HEK293T (cell line): ENCODE data around the gene SART3.
"Not testable (repeated sequence)": the region's sequence is repeated elsewhere in the genome, so short reads cannot be mapped to it uniquely, and the experiment has no call there.

ENCODE experiments used
- CTCF ChIA-PET: fragments of 350-600 bp; formaldehyde crosslinking; extraction: SDS; loops from one replicate; lab custom pipeline; 2021; ENCODE audit warnings: antibody characterized with exemption, inconsistent platforms; lab: Yijun Ruan, JAX
- POLR2A ChIA-PET: fragments of 350-600 bp; formaldehyde crosslinking; extraction: SDS; loops from one replicate; lab custom pipeline; 2020; ENCODE audit warnings: antibody characterized with exemption, inconsistent platforms; lab: Yijun Ruan, JAX
- DNase-seq: peaks from one replicate; pipeline ENCODE4 v3.0.0; 2012; ENCODE audit warnings: mixed read lengths; ENCODE audit errors: extremely low spot score
- ARNT ChIP-seq: fragments of 450-650 bp; IDR thresholded peaks from 2 replicates; pipeline ENCODE4 v1.6.1; 2017; ENCODE audit warnings: mild to moderate bottlenecking
- BHLHE40 ChIP-seq: fragments of 450-650 bp; IDR thresholded peaks from 2 replicates; pipeline ENCODE4 v1.6.1; 2016; ENCODE audit warnings: mild to moderate bottlenecking, moderate library complexity, borderline replicate concordance
- CTBP1 ChIP-seq: fragments of 450-650 bp; IDR thresholded peaks from 2 replicates; pipeline ENCODE4 v1.6.1; 2016; ENCODE audit warnings: borderline replicate concordance
- ELF4 ChIP-seq: fragments of 450-650 bp; IDR thresholded peaks from 2 replicates; pipeline ENCODE4 v1.6.1; 2017; ENCODE audit warnings: antibody characterized with exemption
- FOXA1 ChIP-seq: fragments of 450-650 bp; IDR thresholded peaks from 2 replicates; pipeline ENCODE4 v1.6.1; 2016; ENCODE audit warnings: mild to moderate bottlenecking
- FOXK2 ChIP-seq: fragments of 450-650 bp; IDR thresholded peaks from 2 replicates; pipeline ENCODE4 v1.6.1; 2016; ENCODE audit warnings: mild to moderate bottlenecking
- FOXM1 ChIP-seq: fragments of 450-650 bp; IDR thresholded peaks from 2 replicates; pipeline ENCODE4 v1.6.1; 2017; ENCODE audit warnings: mild to moderate bottlenecking, borderline replicate concordance
- HDGF ChIP-seq: fragments of 450-650 bp; IDR thresholded peaks from 2 replicates; pipeline ENCODE4 v1.6.1; 2017; ENCODE audit warnings: antibody characterized with exemption, borderline replicate concordance
- L3MBTL2 ChIP-seq: fragments of 450-650 bp; conservative IDR thresholded peaks from 2 replicates; pipeline ENCODE4 v1.6.1; 2016; ENCODE audit warnings: mild to moderate bottlenecking
- LEF1 ChIP-seq: fragments of 450-650 bp; IDR thresholded peaks from 2 replicates; pipeline ENCODE4 v1.6.1; 2017; ENCODE audit warnings: mild to moderate bottlenecking, borderline replicate concordance
- NFRKB ChIP-seq: fragments of 450-650 bp; IDR thresholded peaks from 2 replicates; pipeline ENCODE4 v1.6.1; 2016; ENCODE audit warnings: mild to moderate bottlenecking, moderate library complexity
- SP1 ChIP-seq: fragments of 450-650 bp; IDR thresholded peaks from 2 replicates; pipeline ENCODE4 v1.6.1; 2017
- SUZ12 ChIP-seq: fragments of 450-650 bp; IDR thresholded peaks from 2 replicates; pipeline ENCODE4 v1.6.1; 2016; ENCODE audit warnings: mild to moderate bottlenecking
- TARDBP ChIP-seq: fragments of 450-650 bp; IDR thresholded peaks from 2 replicates; pipeline ENCODE4 v1.6.1; 2016
- ZNF384 ChIP-seq: fragments of 450-650 bp; IDR thresholded peaks from 2 replicates; pipeline ENCODE4 v1.6.1; 2016
- TF ChIP-seq, protein P1 (sequence below): fragments of 450-650 bp; IDR thresholded peaks from 2 replicates; pipeline ENCODE4 v1.6.1; 2016

Gene SART3

GRCh38 chr12:108575199-108575912 is 14.4 kb upstream of the SART3 start:
- TF ChIP-seq HDGF (no peak), BHLHE40 (no peak)
- DNase-seq: no peak
- ChIA-PET POLR2A (no interaction called here), CTCF (interaction anchor here (0.6 kb wide), 1 partner anchor 835 kb away, joined by 4 read pairs; no protein-coding TSS in a partner anchor)

- DNase-seq, CTCF ChIA-PET, POLR2A ChIA-PET: not testable (repeated sequence)
These were observed 13.3 kb upstream of the SART3 start for GRCh38 chr12:108574276-108574675.

GRCh38 chr12:108573317-108573716 is 12.3 kb upstream of the SART3 start:
- DNase-seq: no peak
- ChIA-PET CTCF (interaction anchor here (1.5 kb wide), 1 partner anchor 45 kb away, joined by 4 read pairs; no protein-coding TSS in a partner anchor), POLR2A (no interaction called here)
- TF ChIP-seq LEF1: no peak
- no peak for TF ChIP-seq L3MBTL2
- TF ChIP-seq BHLHE40: no peak
- TF ChIP-seq CTBP1: no peak
- TF ChIP-seq FOXM1: no peak
- no peak for TF ChIP-seq ELF4
- TF ChIP-seq FOXA1: no peak
- TF ChIP-seq ARNT: no peak
- no peak for TF ChIP-seq TARDBP
- no peak for TF ChIP-seq NFRKB
- TF ChIP-seq, protein P1, sequence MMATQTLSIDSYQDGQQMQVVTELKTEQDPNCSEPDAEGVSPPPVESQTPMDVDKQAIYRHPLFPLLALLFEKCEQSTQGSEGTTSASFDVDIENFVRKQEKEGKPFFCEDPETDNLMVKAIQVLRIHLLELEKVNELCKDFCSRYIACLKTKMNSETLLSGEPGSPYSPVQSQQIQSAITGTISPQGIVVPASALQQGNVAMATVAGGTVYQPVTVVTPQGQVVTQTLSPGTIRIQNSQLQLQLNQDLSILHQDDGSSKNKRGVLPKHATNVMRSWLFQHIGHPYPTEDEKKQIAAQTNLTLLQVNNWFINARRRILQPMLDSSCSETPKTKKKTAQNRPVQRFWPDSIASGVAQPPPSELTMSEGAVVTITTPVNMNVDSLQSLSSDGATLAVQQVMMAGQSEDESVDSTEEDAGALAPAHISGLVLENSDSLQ: no peak
- TF ChIP-seq SUZ12: no peak
- TF ChIP-seq FOXK2: no peak
- TF ChIP-seq SP1: no peak

DNA sequence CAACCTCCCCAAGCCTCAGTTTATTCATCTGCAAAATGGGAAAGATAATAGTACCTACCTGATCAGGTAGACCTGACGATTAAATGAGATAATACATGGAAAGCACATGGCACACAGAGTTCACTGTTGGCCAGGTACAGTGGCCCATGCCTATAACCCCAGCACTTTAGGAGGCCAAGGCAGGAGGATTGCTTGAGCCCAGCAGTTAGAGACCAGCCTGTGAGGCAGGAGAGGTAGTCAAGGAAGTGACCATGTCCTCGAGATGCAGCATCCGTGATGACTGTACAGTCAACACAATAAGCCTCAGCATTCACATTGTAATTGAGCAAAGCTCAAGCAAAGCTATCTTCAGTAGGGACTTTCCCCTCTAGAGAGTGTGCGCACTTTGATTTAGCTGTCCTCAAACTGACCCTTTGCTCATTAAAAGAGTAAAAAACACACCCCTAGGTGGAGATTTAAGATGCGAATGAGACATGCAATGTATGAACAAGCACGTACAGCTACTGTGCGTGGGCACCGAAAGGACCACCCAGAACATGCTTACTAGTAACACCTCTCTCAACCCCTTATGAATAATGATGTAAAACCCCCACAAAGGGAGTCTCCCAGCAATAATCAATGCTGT is 11.3 kb upstream of the SART3 start:
- ChIA-PET POLR2A (no interaction called here), CTCF (interaction anchor here (0.6 to 1.5 kb wide), 2 partner anchors 46 to 768 kb away, joined by 4 to 6 read pairs; no protein-coding TSS in a partner anchor)
- TF ChIP-seq ZNF384 (no peak), ARNT (no peak), NFRKB (no peak), CTBP1 (no peak), L3MBTL2 (no peak), HDGF (no peak), LEF1 (no peak)
- TF ChIP-seq, protein P1: no peak
- DNase-seq: no peak

GRCh38 chr12:108571609-108572165 is 10.7 kb upstream of the SART3 start:
- CTCF ChIA-PET: interaction anchor here (0.6 to 1.5 kb wide), 2 partner anchors 46 to 768 kb away, joined by 4 to 6 read pairs; no protein-coding TSS in a partner anchor
- POLR2A ChIA-PET: interaction anchor here (1.2 kb wide), 1 partner anchor 9 kb away, joined by 3 read pairs; the partner anchor contains the start of gene ISCU

More at GRCh38 chr12:108571609-108572165, 10.7 kb upstream of the SART3 start:
- DNase-seq: no peak
- TF ChIP-seq ARNT (no peak), SUZ12 (no peak), NFRKB (no peak), CTBP1 (no peak), LEF1 (no peak), FOXM1 (no peak)
- TF ChIP-seq, protein P1: no peak
